DMS153 treated with DMSO at 0.1 percent for 48 hours (cell line): ENCODE data around the gene MBD1.
"Not testable (repeated sequence)": the region's sequence is repeated elsewhere in the genome, so short reads cannot be mapped to it uniquely, and the experiment has no call there.

Source experiments
- DNase-seq: peaks from one replicate; lab custom pipeline; 2025; ENCODE audit not compliant: unreplicated experiment; lab: John Stamatoyannopoulos, UW

MBD1 gene

GRCh38 chr18:50274044-50274442, 7.3 kb downstream of the MBD1 start:
- DNase-seq, result no peak

GRCh38 chr18:50273203-50274043, 7.9 kb downstream of the MBD1 start:
- no peak for DNase-seq

GRCh38 chr18:50272568-50272967, 8.8 kb downstream of the MBD1 start:
- DNase-seq, result no peak

- DNase-seq, result peak; percentile 35
These were observed 13.1 kb downstream of the MBD1 start for GRCh38 chr18:50268022-50268747.

- DNase-seq, result peak; percentile 70
These were observed 15.0 kb downstream of the MBD1 start, which contains the start of gene CFAP53 for GRCh38 chr18:50266248-50266704. CFAP53 (minus strand) TSS chr18:50266495; CDS start chr18:50266404, 91 bp downstream.

GRCh38 chr18:50262977-50263376, 18.3 kb downstream of the MBD1 start:
- DNase-seq, result no peak

GRCh38 chr18:50250935-50251334, 30.4 kb downstream of the MBD1 start:
- no peak for DNase-seq

GRCh38 chr18:50249576-50249975, 31.7 kb downstream of the MBD1 start:
- no peak for DNase-seq

GRCh38 chr18:50247561-50247960, 33.8 kb downstream of the MBD1 start:
- no peak for DNase-seq

- not testable (repeated sequence) for DNase-seq
These were observed 39.6 kb downstream of the MBD1 start for GRCh38 chr18:50241768-50242167.

- no peak for DNase-seq
These were observed 41.2 kb downstream of the MBD1 start for GRCh38 chr18:50240080-50240563.

GRCh38 chr18:50232419-50232818, 48.9 kb downstream of the MBD1 start:
- no peak for DNase-seq

GRCh38 chr18:50231621-50232020, 49.7 kb downstream of the MBD1 start:
- no peak for DNase-seq

GRCh38 chr18:50220249-50220648, 61.1 kb downstream of the MBD1 start:
- not testable (repeated sequence) for DNase-seq
